ENCODE data around the gene SYNPO2L.
"Not testable (repeated sequence)": the region's sequence is repeated elsewhere in the genome, so short reads cannot be mapped to it uniquely, and the experiment has no call there.

Gene SYNPO2L, protein sequence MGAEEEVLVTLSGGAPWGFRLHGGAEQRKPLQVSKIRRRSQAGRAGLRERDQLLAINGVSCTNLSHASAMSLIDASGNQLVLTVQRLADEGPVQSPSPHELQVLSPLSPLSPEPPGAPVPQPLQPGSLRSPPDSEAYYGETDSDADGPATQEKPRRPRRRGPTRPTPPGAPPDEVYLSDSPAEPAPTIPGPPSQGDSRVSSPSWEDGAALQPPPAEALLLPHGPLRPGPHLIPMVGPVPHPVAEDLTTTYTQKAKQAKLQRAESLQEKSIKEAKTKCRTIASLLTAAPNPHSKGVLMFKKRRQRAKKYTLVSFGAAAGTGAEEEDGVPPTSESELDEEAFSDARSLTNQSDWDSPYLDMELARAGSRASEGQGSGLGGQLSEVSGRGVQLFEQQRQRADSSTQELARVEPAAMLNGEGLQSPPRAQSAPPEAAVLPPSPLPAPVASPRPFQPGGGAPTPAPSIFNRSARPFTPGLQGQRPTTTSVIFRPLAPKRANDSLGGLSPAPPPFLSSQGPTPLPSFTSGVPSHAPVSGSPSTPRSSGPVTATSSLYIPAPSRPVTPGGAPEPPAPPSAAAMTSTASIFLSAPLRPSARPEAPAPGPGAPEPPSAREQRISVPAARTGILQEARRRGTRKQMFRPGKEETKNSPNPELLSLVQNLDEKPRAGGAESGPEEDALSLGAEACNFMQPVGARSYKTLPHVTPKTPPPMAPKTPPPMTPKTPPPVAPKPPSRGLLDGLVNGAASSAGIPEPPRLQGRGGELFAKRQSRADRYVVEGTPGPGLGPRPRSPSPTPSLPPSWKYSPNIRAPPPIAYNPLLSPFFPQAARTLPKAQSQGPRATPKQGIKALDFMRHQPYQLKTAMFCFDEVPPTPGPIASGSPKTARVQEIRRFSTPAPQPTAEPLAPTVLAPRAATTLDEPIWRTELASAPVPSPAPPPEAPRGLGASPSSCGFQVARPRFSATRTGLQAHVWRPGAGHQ

DNA sequence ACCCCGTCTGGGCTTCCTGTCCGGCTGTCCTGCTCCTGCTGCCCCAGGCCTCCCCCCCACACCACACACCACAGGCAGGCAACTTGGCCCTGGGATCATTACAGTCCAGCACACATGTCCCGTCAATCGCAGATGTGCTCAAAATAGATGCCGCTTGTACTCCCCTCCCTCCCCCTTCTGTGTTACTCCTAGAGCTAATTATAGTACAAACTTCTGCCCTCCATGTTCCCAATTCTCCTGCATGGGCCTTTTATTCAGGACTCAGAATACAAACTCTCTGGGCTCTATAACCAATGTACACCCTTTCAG lies at the start of gene SYNPO2L:
SYNPO2L (minus strand) TSS at position 40 of the 309 bp plus-strand sequence. CDS start 107 bp downstream, outside the sequence.
- in situ Hi-C loops (cut with MboI; ENCODE audit: low sequenced_read_pairs) = no loop called here

DNA sequence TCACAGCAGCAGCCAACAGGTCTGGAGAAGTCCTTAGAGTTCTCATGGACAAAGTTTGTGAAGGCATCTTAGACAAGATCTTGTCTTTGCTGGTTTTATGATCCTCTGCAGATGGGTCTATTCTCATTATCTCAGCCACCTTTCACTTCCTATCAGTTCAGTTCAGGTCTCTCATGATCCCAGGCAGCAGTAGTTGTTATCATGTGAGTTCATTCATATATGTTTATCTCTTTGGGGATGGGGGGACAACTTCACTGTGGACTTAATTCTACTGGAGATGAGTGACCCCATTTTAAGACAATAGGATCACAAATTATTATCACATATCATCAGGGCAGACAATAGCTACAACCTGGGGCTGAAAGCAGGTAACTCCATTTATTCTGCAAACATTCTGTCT lies 48.1 kb upstream of the SYNPO2L start:
- in situ Hi-C loops (cut with MboI; ENCODE audit: low sequenced_read_pairs) = not testable (repeated sequence)

DNA sequence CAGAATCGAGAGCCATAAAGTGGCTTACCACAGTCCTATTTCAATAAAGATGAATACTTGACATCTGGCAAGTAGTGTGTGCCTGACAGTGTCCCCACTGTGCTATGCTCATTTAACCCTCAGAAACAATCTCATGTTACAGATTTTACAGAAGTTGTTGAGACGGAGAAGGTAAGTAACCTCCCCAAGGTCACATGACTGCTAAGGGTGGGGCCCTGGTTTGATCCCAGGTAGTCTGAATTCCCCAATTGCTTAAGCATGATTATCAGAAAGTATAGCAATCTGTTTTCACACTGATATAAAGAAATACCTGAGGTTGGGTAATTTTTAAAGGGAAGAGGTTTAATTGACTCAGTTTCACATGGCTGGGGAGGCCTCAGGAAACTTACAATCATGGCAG lies 43.0 kb upstream of the SYNPO2L start:
- in situ Hi-C loops (cut with MboI; ENCODE audit: low sequenced_read_pairs) = not testable (repeated sequence)

DNA sequence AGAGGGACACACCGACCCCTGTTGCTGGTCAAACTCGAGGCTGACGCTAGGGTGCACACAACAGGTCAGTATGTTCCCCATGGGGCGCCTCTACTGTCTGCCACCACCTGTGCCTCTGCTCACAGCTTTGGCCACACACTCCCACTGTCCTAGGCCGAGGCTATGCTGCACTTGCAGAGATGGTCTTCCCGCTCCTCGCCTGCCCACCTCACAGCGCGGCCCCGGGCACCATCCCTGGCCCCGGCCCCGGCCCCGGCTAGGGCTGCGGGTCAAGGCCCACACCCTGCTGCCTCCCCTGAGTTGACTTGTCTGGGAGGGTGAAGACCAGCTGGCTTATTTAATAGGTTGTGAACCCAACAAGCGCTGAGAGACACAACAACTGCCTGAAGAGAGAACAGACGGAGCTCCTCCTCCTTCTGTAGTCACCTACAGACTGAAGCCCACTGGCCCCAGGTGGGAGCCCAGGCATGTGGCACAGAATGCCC lies 41.9 kb upstream of the SYNPO2L start, which contains the start of gene AGAP5:
AGAP5 (minus strand) TSS at position 435 of the 485 bp plus-strand sequence; CDS start at position 81, 354 bp downstream.
- in situ Hi-C loops (cut with MboI; ENCODE audit: low sequenced_read_pairs) = not testable (repeated sequence)

DNA sequence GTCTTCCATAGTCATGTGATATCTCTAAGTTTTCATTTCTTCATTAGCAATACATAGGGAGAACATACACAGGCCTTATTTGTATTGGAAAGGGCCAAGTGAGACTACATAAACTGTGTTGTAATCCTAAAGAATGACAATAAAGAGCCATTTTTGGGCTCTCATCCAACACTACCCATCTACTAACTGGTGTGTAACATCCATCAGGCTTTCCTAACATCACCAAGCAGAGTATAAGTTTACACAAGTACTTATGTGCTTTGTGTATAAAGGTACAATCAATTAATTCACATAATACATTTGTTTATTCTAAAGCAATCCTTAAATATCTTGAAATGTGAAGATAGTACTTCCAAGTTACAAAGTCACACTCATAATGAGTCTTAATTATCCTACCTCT lies 39.5 kb upstream of the SYNPO2L start:
- in situ Hi-C loops (cut with MboI; ENCODE audit: low sequenced_read_pairs) = not testable (repeated sequence)

DNA sequence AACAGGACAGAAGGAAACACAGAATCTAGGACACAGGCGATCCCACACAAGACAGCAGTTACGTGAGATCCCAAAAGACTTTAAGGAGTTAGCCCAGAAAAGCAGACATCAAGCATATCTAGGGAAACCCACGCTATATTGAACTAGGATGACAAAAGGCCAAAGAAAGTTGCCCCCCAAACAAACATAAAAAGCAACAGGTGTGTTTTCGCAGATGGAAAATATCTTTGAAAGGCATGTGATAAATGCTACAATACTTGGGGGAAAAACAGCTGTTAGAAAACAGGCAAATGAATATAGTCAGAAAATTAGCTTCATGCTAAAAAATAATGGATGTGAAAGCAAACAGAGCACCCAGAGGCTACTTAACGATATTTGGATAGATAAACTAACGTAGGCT lies 34.9 kb upstream of the SYNPO2L start:
- in situ Hi-C loops (cut with MboI; ENCODE audit: low sequenced_read_pairs) = not testable (repeated sequence)

DNA sequence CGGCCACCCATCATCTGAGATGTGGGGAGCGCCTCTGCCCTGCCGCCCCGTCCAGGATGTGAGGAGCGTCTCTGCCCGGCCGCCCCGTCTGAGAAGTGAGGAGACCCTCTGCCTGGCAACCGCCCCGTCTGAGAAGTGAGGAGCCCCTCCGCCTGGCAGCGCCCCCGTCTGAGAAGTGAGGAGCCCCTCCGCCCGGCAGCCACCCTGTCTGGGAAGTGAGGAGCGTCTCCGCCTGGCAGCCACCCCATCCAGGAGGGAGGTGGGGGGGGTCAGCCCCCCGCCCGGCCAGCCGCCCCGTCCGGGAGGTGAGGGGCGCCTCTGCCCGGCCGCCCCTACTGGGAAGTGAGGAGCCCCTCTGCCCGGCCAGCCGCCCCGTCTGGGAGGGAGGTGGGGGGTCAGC lies 33.8 kb upstream of the SYNPO2L start:
- in situ Hi-C loops (cut with MboI; ENCODE audit: low sequenced_read_pairs) = not testable (repeated sequence)

DNA sequence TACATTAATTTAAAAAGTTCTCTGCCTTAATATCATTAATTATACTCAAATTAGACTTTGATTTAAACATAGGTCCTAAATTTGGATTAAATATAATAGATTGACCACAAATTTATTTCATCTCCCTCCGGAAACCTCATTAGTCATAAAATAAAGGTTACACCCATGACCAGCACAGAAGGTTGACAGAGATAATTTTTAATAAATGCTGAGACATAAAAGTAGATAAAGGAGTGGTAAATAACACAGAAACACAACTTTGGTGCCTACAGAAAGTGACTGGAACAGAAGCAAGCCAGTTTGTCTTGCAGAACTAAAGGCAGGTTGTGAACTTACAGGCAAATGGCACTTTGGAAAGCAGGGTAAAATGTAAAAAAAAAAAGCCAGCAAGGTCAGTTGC lies 31.8 kb upstream of the SYNPO2L start:
- in situ Hi-C loops (cut with MboI; ENCODE audit: low sequenced_read_pairs) = not testable (repeated sequence)

DNA sequence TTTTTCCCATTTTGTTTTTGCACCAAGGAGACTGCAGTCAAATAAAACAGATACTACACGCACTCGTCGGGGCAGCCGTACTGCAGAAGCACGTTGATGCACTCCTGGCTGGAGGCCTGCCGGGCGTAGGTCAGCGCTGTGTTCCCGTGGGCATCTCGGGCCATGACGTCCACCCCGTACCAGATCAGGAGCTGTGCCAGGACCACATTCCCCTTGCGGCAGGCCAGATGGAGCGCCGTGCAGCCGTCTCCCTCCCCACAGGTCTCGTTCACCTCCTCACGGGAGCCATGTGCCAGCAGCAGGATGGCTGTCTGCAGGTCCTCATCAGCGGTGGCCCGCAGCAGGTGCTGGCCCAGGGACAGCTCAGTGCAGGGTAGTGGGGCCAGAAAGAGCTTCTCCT lies 18.7 kb upstream of the SYNPO2L start:
- in situ Hi-C loops (cut with MboI; ENCODE audit: low sequenced_read_pairs) = not testable (repeated sequence)

DNA sequence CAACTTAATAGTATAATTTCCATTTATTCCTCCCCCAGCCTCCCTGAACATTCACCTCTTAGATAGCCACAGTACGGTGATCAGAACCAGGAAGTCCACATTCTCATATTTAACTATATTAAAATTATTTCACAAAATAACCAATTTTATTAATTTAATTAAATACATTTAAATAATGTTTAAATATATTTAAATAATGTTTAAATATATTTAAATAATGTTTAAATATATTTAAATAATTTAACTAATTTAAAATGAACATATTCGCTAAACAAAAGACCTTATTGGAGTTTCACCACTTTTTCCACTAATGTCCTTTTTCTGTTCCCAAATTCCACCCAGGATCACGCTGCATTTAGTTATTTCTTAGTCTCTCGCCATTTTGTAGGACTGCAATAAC lies 12.5 kb upstream of the SYNPO2L start:
- in situ Hi-C loops (cut with MboI; ENCODE audit: low sequenced_read_pairs) = not testable (repeated sequence)

DNA sequence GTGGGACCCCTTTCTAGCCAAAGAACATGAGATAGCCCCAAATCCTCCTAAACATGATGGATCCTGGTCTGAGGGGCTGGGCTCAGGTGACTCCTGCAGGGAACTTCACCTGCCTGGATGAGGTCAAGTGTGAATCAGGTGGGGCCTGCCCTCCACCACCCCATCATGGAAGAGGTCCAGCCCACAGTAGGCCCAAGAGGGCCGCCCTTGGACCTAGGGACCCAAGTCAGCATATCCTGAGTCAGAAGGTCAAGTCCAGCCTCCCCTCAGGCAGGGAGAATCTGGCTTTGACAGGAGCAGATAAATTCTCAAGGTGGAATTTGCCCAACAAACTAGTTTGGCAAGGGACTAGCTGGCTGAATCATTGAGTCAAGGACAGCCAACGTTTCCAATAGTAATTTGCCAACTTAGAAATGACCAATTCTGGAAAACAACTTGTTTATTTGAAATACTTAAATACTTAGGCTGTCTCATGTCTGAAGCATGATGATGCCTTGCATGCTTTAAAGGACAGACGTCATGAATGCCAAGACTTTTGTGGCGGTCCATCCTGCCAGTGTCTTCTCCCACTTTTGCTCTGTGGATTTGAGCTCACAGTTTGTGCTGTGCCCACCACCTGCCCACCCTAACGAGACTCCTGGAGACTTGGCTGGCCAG lies 10.5 kb upstream of the SYNPO2L start:
- in situ Hi-C loops (cut with MboI; ENCODE audit: low sequenced_read_pairs) = not testable (repeated sequence)

DNA sequence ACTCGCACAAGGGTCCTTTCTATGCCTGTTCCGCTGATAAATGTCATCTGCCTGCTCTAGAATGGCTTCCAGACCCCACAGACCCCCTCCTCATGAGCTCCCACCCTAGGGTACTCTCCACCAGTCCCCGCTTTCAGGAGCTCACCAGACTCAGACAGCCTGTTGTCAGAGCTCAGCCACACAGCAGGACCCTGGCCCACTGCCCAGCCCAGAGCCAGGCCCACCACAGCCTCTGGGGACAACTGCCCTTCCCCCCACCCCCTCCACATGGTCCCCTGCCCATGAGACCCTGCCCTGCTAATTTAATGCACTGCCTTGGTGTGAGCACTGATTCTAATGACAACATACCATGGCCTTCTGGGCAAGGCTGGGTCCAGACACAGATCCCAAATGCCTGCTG lies 9.8 kb upstream of the SYNPO2L start:
- in situ Hi-C loops (cut with MboI; ENCODE audit: low sequenced_read_pairs) = not testable (repeated sequence)

DNA sequence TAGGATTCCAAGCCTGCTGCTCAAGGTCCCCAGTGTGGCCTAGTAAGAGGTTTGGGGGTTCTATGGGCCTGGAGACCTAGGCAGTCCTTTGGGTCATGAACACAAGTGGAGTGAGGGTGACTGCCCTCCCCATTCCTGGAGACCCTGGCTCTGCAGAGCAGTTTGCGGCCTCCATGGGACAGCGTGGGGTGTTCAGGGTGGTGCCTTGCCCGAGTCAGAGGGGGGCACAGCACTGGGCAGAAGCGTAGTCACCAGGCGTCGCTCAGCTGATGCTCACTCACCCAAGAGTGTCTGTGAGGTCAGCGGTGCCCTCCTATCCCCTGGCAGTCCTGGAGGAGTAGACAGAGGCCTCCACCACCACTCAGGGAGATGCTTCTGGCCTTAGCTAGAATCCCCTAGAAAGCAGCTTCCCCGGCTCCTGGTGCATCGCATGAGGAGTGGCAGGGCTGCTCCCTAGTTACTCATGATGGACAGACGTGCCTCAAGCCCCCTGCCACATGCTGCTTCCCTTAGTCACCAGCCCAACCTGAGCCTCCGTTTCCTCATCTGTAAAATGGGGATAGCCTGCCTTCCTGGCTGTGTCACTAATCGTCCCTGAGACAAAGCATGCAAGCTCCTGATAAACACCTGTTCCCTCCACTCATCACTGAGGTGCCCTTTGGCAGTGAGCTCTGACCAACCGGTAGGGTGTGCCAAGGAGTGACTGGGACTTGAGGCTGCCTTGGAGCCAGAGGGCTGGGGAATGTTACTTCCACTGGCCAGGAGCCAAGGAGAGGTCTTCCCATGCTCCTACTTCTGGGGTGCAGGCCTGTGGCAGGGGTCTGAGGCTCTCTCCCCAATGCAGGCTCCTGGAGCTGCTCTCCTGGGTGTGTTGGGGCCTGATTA lies 8.6 kb upstream of the SYNPO2L start:
- in situ Hi-C loops (cut with MboI; ENCODE audit: low sequenced_read_pairs) = not testable (repeated sequence)

DNA sequence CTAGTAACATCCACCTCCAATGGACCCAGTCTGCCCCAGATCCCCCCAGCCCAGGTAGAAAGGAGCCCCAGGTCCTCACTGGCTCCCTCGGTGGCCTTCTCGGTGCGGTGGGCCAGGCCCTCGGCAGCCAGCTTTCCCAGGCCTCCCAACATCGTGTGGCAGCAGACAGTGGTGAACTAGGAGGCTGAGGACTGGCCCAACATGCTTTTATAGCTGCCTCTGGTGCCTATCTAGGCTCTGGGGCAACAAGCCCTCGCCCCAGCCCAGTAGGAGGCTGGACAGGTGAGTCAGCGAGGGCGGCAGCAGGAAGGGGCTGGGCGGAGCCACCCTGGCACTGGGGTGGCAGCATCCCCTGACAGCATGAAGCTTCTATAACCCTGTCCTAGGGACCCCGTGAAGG lies 7.8 kb upstream of the SYNPO2L start:
- in situ Hi-C loops (cut with MboI; ENCODE audit: low sequenced_read_pairs) = not testable (repeated sequence)

DNA sequence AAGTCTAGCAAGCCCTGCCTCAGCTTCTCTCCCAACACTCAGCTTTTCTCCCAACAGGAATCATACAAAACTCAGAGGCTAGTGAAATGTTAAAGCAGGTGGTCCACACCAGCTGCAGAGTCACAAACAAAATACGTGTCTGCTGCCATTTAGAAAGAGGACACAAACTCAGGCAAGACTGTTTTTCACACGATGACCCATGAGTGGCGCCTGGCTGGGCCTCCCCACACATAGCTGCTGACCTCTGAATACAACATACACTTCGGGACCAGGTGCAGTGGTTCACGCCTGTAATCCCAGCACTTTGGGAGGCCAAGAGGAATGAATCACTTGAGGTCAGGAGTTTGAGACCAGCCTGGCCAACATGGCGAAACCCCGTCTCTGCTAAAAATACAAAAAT lies 6.9 kb upstream of the SYNPO2L start:
- in situ Hi-C loops (cut with MboI; ENCODE audit: low sequenced_read_pairs) = not testable (repeated sequence)

DNA sequence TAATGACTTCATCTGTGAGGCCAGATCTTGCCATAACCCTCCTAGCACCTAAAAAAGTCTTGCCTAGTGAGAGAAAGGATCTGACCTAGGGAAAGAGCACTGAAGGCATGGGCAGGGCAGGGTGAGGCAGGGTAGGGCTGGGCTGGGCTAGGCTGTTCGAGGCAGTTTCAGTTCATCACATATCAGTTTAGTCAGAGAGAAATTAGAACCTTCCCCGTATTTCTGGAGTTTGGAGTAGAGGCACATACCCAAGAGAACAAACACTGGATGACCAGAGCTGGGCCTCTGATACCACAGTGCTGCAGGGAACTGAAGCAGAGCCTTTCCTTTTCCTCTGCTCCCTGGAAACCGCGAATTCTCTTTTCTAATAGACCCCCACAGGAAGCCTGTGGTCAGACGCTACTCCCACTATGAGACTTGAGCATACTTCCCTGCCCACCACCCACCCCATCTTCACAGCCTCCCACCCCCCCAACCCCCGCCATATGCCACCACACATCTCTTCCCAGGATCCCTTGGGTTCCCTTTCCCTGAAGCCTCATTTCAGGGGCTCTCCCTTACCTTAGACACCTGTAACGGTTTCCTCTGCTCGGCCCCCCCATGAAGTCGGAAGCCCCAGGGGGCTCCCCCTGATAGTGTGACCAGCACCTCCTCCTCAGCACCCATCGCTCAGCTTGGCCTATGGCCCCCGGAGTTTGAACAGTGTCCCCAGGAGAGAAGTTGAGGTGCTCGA lies 406 bp downstream of the SYNPO2L start:
- in situ Hi-C loops (cut with MboI; ENCODE audit: low sequenced_read_pairs) = no loop called here

DNA sequence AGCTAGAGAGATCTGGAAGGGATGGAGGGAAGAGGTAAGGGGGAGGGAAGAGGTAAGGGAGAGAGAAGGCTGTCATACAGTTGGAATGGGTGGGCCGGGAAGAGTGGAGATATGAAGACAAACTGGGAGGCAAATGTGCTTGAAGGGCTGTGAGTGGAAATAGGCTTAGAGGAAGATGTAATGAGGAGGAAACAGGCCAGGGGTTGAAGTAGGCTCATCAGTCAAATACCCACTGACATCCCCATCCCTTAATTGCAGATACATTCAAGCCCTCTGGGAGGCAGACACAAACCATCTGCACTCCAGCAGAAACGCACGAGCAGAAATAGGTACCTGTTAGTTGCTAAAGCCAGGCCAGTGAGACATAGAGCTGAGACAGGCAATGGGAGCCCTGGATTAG lies 2.1 kb downstream of the SYNPO2L start:
- in situ Hi-C loops (cut with MboI; ENCODE audit: low sequenced_read_pairs) = no loop called here

DNA sequence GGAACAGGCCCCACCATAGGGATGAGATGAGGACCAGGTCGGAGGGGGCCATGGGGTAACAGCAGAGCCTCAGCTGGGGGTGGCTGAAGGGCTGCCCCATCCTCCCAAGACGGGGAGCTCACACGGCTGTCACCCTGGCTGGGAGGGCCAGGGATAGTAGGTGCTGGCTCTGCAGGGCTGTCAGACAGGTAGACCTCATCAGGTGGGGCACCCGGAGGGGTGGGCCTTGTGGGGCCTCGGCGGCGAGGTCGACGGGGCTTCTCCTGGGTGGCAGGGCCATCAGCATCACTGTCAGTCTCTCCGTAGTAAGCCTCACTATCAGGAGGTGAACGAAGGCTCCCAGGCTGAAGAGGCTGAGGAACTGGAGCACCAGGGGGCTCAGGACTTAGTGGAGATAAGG lies 2.6 kb downstream of the SYNPO2L start:
- in situ Hi-C loops (cut with MboI; ENCODE audit: low sequenced_read_pairs) = no loop called here

DNA sequence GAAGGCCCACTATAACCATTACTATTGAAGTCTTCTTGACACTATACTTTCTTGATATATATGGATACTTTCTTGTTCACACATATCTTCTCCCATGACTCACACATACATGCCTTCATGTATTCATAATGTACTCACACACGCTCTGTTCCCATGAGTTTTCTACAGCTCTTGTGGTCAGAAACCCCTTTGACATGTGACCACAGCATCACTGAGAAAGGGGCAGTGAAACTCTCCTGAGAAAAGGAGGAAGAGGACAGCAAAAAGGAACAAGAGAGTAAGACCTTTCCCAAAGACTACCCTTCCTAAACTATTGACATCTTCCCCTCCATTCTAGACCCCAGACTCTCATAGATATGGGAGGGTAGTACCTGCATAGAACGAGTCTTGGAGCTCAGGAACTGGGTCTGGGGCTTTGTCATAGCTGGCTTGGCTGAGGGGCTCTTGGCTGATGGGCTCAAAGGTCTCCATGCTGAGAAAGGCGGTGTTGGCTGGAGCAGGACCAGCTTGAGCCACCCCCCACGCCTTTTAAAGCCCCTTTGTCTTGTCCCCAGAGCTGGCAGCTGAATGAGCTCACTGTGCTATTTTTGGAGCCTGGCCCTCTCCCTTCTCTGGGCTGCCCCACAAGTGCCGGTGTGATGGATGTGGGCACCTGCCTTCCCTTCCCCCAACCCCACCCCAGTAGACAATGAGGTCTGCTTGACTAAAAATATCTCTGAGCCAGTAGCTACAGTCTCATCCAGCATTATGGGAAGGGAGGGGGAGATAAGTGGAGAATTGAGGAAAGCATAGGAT lies 5.1 kb downstream of the SYNPO2L start:
- in situ Hi-C loops (cut with MboI; ENCODE audit: low sequenced_read_pairs) = no loop called here
